Loucy (cell line): ENCODE results near the gene CASP10.

Experiments used
- EZH2phosphoT487 ChIP-seq: fragments of 200-600 bp; IDR thresholded peaks from 2 replicates; pipeline ENCODE4 v1.6.1; 2018; ENCODE audit warnings: antibody characterized with exemption, mild to moderate bottlenecking, moderate library complexity, borderline replicate concordance
- TF ChIP-seq, protein P1 (sequence below): fragments of 200-600 bp; sonication (generic); conservative IDR thresholded peaks from 2 replicates; pipeline ENCODE4 v1.5.1; 2014; ENCODE audit warnings: mild to moderate bottlenecking, antibody characterized with exemption, low read length

DNA sequence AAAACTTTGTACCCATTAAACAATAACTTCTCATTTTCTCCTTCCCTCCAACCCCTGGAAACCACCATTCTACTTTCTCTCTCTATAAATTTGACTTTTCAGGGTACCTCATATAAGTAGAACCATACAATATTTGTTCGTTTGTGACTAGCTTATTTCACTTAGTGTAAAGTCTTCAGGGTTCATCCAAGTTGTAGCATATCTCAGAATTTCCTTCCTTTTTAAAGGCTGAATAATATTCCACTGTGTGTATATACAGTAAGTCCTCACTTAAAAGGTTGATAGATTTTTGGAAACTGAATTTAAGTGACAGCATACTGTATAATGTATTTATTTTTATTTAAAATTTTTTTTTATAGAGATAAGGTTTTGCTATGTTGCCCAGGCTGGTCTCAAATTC is 13.9 kb downstream of the CASP10 start:
- TF ChIP-seq, protein P1, sequence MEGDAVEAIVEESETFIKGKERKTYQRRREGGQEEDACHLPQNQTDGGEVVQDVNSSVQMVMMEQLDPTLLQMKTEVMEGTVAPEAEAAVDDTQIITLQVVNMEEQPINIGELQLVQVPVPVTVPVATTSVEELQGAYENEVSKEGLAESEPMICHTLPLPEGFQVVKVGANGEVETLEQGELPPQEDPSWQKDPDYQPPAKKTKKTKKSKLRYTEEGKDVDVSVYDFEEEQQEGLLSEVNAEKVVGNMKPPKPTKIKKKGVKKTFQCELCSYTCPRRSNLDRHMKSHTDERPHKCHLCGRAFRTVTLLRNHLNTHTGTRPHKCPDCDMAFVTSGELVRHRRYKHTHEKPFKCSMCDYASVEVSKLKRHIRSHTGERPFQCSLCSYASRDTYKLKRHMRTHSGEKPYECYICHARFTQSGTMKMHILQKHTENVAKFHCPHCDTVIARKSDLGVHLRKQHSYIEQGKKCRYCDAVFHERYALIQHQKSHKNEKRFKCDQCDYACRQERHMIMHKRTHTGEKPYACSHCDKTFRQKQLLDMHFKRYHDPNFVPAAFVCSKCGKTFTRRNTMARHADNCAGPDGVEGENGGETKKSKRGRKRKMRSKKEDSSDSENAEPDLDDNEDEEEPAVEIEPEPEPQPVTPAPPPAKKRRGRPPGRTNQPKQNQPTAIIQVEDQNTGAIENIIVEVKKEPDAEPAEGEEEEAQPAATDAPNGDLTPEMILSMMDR, result no peak
- TF ChIP-seq EZH2phosphoT487, result no peak
